Loucy (cell line): ENCODE data around the gene TLCD2.

Source experiments
- H2AFZ ChIP-seq: fragments of 200-600 bp; sonication (generic); 2 replicates; pipeline ENCODE4 v1.6.0; 2016; ENCODE audit warnings: antibody characterized with exemption, mild to moderate bottlenecking, low read length, moderate library complexity
- H3F3A ChIP-seq: fragments of 200-600 bp; 2 replicates; pipeline ENCODE4 v1.6.0; 2016; ENCODE audit warnings: antibody characterized with exemption, low read depth, mild to moderate bottlenecking
- H3K27me3 ChIP-seq: fragments of 200-600 bp; sonication (generic); 2 replicates; pipeline ENCODE4 v1.6.1; 2014; ENCODE audit warnings: low read length, mild to moderate bottlenecking; ENCODE audit not compliant: insufficient read depth, poor library complexity, severe bottlenecking
- H3K36me3 ChIP-seq: fragments of 200-600 bp; sonication (generic); 2 replicates; pipeline ENCODE4 v1.6.1; 2016; ENCODE audit warnings: low read length; ENCODE audit not compliant: insufficient read depth
- H3K4me1 ChIP-seq: fragments of 200-600 bp; sonication (generic); 2 replicates; pipeline ENCODE4 v1.5.1; 2014; ENCODE audit warnings: low read length, mild to moderate bottlenecking; ENCODE audit not compliant: insufficient read depth, poor library complexity, severe bottlenecking
- H3K4me2 ChIP-seq: fragments of 200-600 bp; sonication (generic); 2 replicates; pipeline ENCODE4 v1.6.0; 2014; ENCODE audit warnings: antibody characterized with exemption, low read length, low read depth, mild to moderate bottlenecking; ENCODE audit not compliant: poor library complexity, severe bottlenecking
- H3K4me3 ChIP-seq: fragments of 200-600 bp; sonication (generic); 2 replicates; pipeline ENCODE4 v1.5.1; 2014; ENCODE audit warnings: low read length, mild to moderate bottlenecking, mixed read lengths; ENCODE audit not compliant: poor library complexity, severe bottlenecking
- H3K79me2 ChIP-seq: fragments of 200-600 bp; sonication (generic); 2 replicates; pipeline ENCODE4 v1.6.1; 2014; ENCODE audit warnings: low read length; ENCODE audit not compliant: insufficient read depth
- H3K9ac ChIP-seq: fragments of 200-600 bp; sonication (generic); 2 replicates; pipeline ENCODE4 v1.6.0; 2014; ENCODE audit warnings: mild to moderate bottlenecking, low read depth, low read length, moderate library complexity; ENCODE audit not compliant: poor library complexity, severe bottlenecking
- H3K9me2 ChIP-seq: fragments of 200-600 bp; sonication (generic); replicated peaks from 2 replicates; pipeline ENCODE4 v1.6.1; 2016; ENCODE audit warnings: low read depth, low read length, mixed read lengths
- H3K9me3 ChIP-seq: fragments of 200-600 bp; sonication (generic); 2 replicates; pipeline ENCODE4 v1.6.1; 2014; ENCODE audit warnings: mild to moderate bottlenecking, antibody characterized with exemption, low read length, low read depth; ENCODE audit not compliant: insufficient read depth
- H4K20me1 ChIP-seq: fragments of 200-600 bp; sonication (generic); 2 replicates; pipeline ENCODE4 v1.6.0; 2014; ENCODE audit warnings: antibody characterized with exemption, low read length, mild to moderate bottlenecking; ENCODE audit not compliant: insufficient read depth, poor library complexity, severe bottlenecking
- EZH2phosphoT487 ChIP-seq: fragments of 200-600 bp; IDR thresholded peaks from 2 replicates; pipeline ENCODE4 v1.6.1; 2018; ENCODE audit warnings: antibody characterized with exemption, mild to moderate bottlenecking, moderate library complexity, borderline replicate concordance
- TF ChIP-seq, protein P1 (sequence below): fragments of 200-600 bp; sonication (generic); conservative IDR thresholded peaks from 2 replicates; pipeline ENCODE4 v1.5.1; 2014; ENCODE audit warnings: mild to moderate bottlenecking, antibody characterized with exemption, low read length

The TLCD2 gene

DNA sequence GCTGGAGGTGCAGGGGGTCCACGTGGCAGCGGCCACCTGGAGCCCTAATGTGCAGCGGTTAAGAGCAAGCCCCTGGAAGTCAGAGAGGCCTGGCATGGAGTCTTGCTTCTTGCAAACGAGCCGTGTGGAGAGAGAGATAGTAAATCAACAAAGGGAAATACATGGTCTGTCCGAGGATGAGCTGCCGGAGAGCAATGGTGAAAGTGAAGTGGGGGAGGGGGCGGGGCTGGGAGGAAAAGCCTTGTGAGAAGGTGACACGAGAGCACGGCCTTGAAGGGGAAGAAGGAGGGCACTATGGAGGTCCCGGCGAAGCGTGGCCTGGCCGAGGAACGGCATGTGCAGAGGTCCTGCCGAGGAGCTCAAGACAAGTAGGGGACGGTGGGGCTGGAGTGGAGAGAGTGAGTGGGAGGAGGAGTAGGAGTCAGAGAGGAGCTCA is 45.7 kb upstream of the TLCD2 start:
- no peak overlapping the region for H3K9ac ChIP-seq
- TF ChIP-seq EZH2phosphoT487 = no peak
- TF ChIP-seq, protein P1, sequence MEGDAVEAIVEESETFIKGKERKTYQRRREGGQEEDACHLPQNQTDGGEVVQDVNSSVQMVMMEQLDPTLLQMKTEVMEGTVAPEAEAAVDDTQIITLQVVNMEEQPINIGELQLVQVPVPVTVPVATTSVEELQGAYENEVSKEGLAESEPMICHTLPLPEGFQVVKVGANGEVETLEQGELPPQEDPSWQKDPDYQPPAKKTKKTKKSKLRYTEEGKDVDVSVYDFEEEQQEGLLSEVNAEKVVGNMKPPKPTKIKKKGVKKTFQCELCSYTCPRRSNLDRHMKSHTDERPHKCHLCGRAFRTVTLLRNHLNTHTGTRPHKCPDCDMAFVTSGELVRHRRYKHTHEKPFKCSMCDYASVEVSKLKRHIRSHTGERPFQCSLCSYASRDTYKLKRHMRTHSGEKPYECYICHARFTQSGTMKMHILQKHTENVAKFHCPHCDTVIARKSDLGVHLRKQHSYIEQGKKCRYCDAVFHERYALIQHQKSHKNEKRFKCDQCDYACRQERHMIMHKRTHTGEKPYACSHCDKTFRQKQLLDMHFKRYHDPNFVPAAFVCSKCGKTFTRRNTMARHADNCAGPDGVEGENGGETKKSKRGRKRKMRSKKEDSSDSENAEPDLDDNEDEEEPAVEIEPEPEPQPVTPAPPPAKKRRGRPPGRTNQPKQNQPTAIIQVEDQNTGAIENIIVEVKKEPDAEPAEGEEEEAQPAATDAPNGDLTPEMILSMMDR = no peak

DNA sequence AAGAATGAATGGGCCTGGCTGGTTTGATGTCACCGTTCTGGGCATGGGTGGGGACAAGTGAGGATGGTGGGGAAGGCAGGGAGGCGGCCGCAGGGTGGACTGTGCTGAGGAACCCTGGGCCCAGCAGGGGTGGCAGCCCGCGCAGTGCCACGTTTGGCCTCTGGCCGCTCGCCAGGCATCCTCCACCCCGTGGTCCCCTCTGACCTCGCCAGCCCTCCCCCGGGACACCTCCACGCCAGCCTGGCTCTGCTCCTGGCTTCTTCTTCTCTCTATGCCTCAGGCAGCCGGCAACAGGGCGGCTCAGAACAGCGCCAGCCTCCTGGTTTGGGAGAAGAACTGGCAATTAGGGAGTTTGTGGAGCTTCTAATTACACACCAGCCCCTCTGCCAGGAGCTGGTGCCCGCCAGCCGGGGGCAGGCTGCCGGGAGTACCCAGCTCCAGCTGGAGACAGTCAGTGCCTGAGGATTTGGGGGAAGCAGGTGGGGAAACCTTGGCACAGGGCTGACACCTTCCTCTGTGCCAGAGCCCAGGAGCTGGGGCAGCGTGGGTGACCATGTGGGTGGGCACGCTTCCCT is 45.2 kb upstream of the TLCD2 start:
- H3K79me2 ChIP-seq = no peaks in the 10 kb centered on the region
- no peaks in the 10 kb centered on the region for H3K27me3 ChIP-seq
- H3K36me3 ChIP-seq = no peaks in the 10 kb centered on the region
- no peaks in the 10 kb centered on the region for H3F3A ChIP-seq
- H3K4me1 ChIP-seq = no peaks in the 10 kb centered on the region
- no peak for TF ChIP-seq EZH2phosphoT487
- TF ChIP-seq, protein P1 = no peak
- no peaks in the 10 kb centered on the region for H4K20me1 ChIP-seq
- no peaks in the 10 kb centered on the region for H3K9me3 ChIP-seq
- H3K9me2 ChIP-seq = no peaks in the 10 kb centered on the region
- no peak overlapping the region for H3K4me3 ChIP-seq
- H3K9ac ChIP-seq = no peak overlapping the region
- no peak overlapping the region for H2AFZ ChIP-seq
- H3K4me2 ChIP-seq = no peak overlapping the region

More for the DNA sequence above, 45.7 kb upstream of the TLCD2 start:
- Histone ChIP-seq H3K4me3 (no peak overlapping the region), H3K36me3 (no peaks in the 10 kb centered on the region), H2AFZ (no peak overlapping the region), H3K4me2 (no peak overlapping the region), H4K20me1 (no peaks in the 10 kb centered on the region), H3K27me3 (no peaks in the 10 kb centered on the region), H3K79me2 (no peaks in the 10 kb centered on the region), H3K4me1 (no peaks in the 10 kb centered on the region), H3K9me3 (no peaks in the 10 kb centered on the region), H3K9me2 (no peaks in the 10 kb centered on the region), H3F3A (no peaks in the 10 kb centered on the region)

DNA sequence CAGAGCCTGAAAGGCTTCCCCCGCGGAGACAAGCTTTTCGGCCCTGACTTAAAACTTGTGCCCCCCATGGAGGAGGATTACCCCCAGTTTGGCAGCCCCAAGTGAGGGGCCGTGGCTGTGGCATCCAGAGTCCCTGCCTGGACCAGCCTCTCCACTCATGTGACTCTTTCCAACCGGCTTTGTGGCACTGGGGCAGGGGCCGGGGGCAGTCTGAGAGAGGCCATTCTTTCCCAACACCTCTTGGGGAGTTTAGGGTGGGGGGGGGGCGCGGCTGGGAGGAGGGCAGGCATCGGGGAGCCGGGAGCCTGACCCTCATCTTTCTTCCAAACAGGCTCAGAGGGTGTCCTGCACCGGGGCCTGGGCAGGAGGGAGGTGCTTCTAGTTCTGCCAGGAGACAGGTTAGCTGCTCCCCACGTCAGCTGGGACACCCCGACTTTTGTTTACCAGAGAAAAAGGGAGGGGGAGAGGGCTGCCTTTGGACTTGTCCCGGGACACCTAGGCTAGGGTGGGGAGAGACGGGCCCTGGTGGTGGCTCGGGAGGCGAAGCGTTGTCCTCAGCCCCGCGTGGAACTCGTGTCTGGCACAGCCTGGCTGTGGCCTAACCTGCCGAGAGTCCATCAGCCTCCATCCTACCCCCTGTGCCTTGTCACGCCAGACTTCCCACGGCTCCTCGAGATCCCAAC is 44.4 kb upstream of the TLCD2 start:
- TF ChIP-seq, protein P1 = no peak
- TF ChIP-seq EZH2phosphoT487 = no peak
- Histone ChIP-seq H3K36me3 (no peaks in the 10 kb centered on the region), H3K4me2 (no peak overlapping the region), H3K79me2 (no peaks in the 10 kb centered on the region), H3K4me3 (no peak overlapping the region), H3K9me3 (no peaks in the 10 kb centered on the region), H3K9me2 (no peaks in the 10 kb centered on the region), H3K9ac (no peak overlapping the region), H2AFZ (no peak overlapping the region), H3K27me3 (no peaks in the 10 kb centered on the region), H3K4me1 (no peaks in the 10 kb centered on the region), H4K20me1 (no peaks in the 10 kb centered on the region), H3F3A (no peaks in the 10 kb centered on the region)
